Subcutaneous adipose tissue (tissue), 4 donors: ENCODE results near the gene NEK1. TPM values are rescaled to one million over a fixed set of nuclear protein-coding genes. Genes with fewer than 3 reads are reported as not detected.

Experiments used
- total RNA-seq, 4 donors: library from RNA; depleted of rRNA; stranded (reverse); fragments of >200 nt; gene quantifications; one replicate each; pipeline ENCODE4 v1.1.0, GENCODE V29; 2016
- TF ChIP-seq, protein P1 (sequence below): fragments of 450-650 bp; IDR thresholded peaks from one replicate; pipeline ENCODE4 v1.5.1; 2016; ENCODE audit warnings: low read depth, mild to moderate bottlenecking, control low read depth, antibody characterized with exemption, moderate library complexity

Gene NEK1
- total RNA-seq, 4 donors from 2014 or later, result 10.7 to 15.9 (median 14.0) TPM

GRCh38 chr4:169464080-169464479 lies 148.3 kb downstream of the NEK1 start:
- TF ChIP-seq, protein P1, sequence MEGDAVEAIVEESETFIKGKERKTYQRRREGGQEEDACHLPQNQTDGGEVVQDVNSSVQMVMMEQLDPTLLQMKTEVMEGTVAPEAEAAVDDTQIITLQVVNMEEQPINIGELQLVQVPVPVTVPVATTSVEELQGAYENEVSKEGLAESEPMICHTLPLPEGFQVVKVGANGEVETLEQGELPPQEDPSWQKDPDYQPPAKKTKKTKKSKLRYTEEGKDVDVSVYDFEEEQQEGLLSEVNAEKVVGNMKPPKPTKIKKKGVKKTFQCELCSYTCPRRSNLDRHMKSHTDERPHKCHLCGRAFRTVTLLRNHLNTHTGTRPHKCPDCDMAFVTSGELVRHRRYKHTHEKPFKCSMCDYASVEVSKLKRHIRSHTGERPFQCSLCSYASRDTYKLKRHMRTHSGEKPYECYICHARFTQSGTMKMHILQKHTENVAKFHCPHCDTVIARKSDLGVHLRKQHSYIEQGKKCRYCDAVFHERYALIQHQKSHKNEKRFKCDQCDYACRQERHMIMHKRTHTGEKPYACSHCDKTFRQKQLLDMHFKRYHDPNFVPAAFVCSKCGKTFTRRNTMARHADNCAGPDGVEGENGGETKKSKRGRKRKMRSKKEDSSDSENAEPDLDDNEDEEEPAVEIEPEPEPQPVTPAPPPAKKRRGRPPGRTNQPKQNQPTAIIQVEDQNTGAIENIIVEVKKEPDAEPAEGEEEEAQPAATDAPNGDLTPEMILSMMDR, result no peak

DNA sequence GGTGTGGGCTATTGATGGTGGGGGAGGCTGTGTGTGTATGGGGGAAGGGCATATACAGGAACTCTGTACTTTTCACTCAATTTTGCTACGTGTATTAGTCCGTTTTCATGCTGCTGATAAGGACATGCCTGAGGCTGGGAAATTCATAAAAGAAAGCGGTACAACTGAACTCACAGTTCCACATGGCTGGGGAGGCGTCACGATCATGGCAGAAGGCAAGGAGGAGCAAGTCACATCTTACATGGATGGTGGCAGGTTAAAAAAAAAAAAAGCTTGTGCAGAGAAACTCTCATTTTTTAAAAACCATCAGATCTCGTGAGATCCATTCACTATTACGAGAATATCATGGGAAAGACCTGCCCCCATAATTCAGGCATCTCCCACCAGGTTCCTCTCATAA lies 152.3 kb downstream of the NEK1 start:
- TF ChIP-seq, protein P1, result no peak

DNA sequence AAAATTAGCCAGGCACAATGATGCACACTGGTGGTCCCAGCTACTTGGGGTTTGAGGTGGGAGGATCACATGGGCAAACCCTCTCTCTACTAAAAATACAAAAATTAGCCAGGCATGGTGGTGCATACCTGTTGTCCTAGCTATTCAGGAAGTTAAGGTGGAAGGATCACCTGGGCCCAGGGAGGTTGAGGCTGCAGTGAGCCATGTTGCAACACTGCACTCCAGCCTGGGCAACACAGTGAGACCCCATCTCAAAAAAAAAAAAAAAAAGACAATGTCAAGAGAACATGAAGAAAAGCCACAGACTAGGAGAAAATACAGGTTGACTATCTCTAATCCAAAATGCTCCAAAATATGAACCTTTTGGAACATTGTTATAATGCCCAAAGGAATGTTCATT lies 153.8 kb downstream of the NEK1 start:
- TF ChIP-seq, protein P1, result no peak

GRCh38 chr4:169446824-169447223 lies 165.6 kb downstream of the NEK1 start:
- TF ChIP-seq, protein P1, result no peak

GRCh38 chr4:169443748-169444147 lies 168.6 kb downstream of the NEK1 start:
- TF ChIP-seq, protein P1, result no peak

GRCh38 chr4:169440446-169440845 lies 171.9 kb downstream of the NEK1 start:
- TF ChIP-seq, protein P1, result no peak

DNA sequence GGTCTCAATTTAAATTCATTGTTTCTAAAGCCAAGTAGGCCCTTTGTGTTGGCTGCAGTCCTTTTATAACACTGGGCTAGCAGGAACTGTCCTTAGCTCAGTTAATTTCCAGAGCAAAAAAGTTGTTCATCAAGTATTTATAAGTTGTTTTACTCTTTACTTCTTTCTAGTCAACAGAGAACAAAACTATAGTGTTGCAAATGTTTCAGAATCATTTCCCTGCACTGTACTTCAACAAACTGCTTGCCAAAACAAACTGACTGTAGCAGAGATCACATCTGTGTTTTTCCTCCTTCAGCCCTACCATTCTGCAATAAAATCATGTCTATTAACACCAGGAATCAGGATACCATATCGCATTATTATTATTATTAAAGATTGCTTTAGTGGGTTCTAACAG lies 173.1 kb downstream of the NEK1 start:
- TF ChIP-seq, protein P1, result no peak
